Body of pancreas (tissue), 4 donors: ENCODE results near the gene ARRB2.

ENCODE experiments used
- POLR2A ChIP-seq, 3 donors: fragments of 450-650 bp; IDR thresholded peaks; one replicate each; pipeline ENCODE4 v1.6.1; 2016; ENCODE audit warnings: antibody characterized with exemption in 3 of 3, mild to moderate bottlenecking in 2 of 3
- TF ChIP-seq, protein P1 (sequence below), 7 experiments: fragments of 450-650 bp in 4 of 7; fragments of 200-600 bp in 3 of 7; sonication (generic) in 3 of 7; IDR thresholded peaks; one replicate each; pipeline ENCODE4 v1.5.1; 2016 to 2019; ENCODE audit warnings: antibody characterized with exemption in 7 of 7

GRCh38 chr17:4673169-4673568 is 37.3 kb upstream of the ARRB2 start:
- TF ChIP-seq, protein P1, sequence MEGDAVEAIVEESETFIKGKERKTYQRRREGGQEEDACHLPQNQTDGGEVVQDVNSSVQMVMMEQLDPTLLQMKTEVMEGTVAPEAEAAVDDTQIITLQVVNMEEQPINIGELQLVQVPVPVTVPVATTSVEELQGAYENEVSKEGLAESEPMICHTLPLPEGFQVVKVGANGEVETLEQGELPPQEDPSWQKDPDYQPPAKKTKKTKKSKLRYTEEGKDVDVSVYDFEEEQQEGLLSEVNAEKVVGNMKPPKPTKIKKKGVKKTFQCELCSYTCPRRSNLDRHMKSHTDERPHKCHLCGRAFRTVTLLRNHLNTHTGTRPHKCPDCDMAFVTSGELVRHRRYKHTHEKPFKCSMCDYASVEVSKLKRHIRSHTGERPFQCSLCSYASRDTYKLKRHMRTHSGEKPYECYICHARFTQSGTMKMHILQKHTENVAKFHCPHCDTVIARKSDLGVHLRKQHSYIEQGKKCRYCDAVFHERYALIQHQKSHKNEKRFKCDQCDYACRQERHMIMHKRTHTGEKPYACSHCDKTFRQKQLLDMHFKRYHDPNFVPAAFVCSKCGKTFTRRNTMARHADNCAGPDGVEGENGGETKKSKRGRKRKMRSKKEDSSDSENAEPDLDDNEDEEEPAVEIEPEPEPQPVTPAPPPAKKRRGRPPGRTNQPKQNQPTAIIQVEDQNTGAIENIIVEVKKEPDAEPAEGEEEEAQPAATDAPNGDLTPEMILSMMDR (IDR thresholded peaks at IDR 0.05): no peak
- no peak for TF ChIP-seq POLR2A (IDR thresholded peaks at IDR 0.05)
